ENCODE measurements around the gene ARHGAP6. TPM values are rescaled to one million over a fixed set of nuclear protein-coding genes. Genes with fewer than 3 reads are reported as not detected.
A peak's percentile ranks its signal among the peaks of the same experiment; 100 is the strongest.

ARHGAP6 gene, protein sequence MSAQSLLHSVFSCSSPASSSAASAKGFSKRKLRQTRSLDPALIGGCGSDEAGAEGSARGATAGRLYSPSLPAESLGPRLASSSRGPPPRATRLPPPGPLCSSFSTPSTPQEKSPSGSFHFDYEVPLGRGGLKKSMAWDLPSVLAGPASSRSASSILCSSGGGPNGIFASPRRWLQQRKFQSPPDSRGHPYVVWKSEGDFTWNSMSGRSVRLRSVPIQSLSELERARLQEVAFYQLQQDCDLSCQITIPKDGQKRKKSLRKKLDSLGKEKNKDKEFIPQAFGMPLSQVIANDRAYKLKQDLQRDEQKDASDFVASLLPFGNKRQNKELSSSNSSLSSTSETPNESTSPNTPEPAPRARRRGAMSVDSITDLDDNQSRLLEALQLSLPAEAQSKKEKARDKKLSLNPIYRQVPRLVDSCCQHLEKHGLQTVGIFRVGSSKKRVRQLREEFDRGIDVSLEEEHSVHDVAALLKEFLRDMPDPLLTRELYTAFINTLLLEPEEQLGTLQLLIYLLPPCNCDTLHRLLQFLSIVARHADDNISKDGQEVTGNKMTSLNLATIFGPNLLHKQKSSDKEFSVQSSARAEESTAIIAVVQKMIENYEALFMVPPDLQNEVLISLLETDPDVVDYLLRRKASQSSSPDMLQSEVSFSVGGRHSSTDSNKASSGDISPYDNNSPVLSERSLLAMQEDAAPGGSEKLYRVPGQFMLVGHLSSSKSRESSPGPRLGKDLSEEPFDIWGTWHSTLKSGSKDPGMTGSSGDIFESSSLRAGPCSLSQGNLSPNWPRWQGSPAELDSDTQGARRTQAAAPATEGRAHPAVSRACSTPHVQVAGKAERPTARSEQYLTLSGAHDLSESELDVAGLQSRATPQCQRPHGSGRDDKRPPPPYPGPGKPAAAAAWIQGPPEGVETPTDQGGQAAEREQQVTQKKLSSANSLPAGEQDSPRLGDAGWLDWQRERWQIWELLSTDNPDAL (N-terminal part only)
- 0.04 TPM in 1 of 2 replicates, not detected in the other for polyA plus RNA-seq (2011; rRNA removed)
- 0.01 and 0.03 TPM in 2 replicates for polyA plus RNA-seq (2012; cell fraction: cytosol; rRNA removed)
- 0.10 TPM in 1 of 2 replicates, not detected in the other for polyA plus RNA-seq (2012; cell fraction: nucleus; rRNA removed)
- not detected in 3 replicates for polyA plus RNA-seq (2017; fragmentation: RNase III; extraction: RNeasy Plus Mini Kit Qiagen cat#74134 plus additional on column Dnase treatment)
- polyA minus RNA-seq (2011; rRNA and poly(A)+ RNA removed) = not detected in 2 replicates

DNA sequence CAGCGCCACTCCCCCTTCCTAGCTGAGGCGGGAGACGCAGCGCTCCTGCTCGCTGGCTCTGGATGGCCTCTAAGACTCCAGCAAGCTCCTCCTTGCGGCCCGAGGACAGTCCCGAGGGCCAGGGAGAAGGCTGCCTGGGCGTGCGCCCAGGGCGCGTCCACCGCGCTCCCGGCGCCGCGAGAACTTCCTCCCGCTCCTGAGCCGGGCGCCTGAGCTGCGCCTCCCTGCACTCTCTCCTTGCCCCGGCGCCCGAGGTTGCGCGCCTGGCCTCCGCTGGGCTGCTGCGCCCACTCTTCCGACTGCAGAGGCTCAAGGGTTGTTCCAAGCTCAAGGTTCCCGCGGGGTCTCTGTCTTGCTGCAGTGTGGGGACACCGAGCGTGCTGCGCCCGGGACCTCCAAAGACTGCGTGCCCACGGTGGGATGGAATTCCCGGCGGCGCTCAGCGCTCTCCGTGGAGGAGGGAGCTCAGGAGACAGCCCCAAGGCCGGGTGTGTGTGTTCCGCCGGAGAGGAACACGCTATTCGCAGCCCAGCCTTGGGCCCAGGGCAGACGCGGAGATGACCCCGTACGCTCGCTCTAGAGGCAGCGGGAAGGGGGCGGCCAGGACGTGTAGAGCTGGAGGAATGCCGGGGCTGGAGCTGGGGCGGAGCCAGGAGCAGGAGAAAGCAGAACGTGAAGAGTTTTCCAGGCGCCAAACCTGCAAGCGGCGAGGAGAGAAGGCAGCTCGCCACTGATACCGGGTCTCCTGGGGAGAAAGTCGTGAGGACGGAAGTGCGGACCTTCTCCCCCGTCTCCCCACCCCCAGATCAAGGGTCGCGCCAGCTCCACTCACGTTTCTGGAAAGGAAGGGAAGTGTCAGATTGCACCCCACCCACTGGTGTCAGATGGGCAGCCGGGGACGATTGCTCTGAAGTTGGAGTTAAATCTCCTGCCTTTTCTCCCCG lies at the start of gene ARHGAP6:
TSS of gene ARHGAP6 (minus strand) at position 753 of the 944 bp plus-strand sequence. CDS start 1,092 bp downstream, outside the sequence.
- H3K27ac ChIP-seq = no peak within 1 kb of the TSS
- H3K4me3 ChIP-seq = peak within 1 kb of the TSS; percentile 25; the same call in 1 of the 3 replicates
- ChIA-PET CTCF (interaction anchor here (1.0 kb wide), 1 partner anchor 8 kb away, joined by 5 read pairs; no protein-coding TSS in a partner anchor), POLR2A (no interaction called here)
- no peaks in the 10 kb centered on the region for H3K9me3 ChIP-seq
- 3% methylated on average over 27 of the region's 74 CpGs for WGBS (ENCODE audit: missing lambda C conversion rate)
- no peaks in the 10 kb centered on the region for H3K4me1 ChIP-seq
- ATAC-seq (peak; percentile 78 to 88), FAIRE-seq (no peak), DNase-seq (ENCODE audit: low read depth in 1 of 2, low spot score in 1 of 2) (peak in 1 of 2 experiments; percentile 30)
- peak within 1 kb of the TSS; percentile 62 for H3K4me2 ChIP-seq
- TF ChIP-seq, protein P1, sequence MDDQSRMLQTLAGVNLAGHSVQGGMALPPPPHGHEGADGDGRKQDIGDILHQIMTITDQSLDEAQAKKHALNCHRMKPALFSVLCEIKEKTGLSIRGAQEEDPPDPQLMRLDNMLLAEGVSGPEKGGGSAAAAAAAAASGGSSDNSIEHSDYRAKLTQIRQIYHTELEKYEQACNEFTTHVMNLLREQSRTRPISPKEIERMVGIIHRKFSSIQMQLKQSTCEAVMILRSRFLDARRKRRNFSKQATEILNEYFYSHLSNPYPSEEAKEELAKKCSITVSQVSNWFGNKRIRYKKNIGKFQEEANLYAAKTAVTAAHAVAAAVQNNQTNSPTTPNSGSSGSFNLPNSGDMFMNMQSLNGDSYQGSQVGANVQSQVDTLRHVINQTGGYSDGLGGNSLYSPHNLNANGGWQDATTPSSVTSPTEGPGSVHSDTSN (IDR thresholded peaks at IDR 0.05) = no peak
- TF ChIP-seq, protein P2, sequence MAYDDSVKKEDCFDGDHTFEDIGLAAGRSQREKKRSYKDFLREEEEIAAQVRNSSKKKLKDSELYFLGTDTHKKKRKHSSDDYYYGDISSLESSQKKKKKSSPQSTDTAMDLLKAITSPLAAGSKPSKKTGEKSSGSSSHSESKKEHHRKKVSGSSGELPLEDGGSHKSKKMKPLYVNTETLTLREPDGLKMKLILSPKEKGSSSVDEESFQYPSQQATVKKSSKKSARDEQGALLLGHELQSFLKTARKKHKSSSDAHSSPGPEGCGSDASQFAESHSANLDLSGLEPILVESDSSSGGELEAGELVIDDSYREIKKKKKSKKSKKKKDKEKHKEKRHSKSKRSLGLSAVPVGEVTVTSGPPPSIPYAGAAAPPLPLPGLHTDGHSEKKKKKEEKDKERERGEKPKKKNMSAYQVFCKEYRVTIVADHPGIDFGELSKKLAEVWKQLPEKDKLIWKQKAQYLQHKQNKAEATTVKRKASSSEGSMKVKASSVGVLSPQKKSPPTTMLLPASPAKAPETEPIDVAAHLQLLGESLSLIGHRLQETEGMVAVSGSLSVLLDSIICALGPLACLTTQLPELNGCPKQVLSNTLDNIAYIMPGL (CRISPR knock-in tag; IDR thresholded peaks at IDR 0.05; ENCODE audit: borderline replicate concordance) = no peak
- TF ChIP-seq, protein P3, sequence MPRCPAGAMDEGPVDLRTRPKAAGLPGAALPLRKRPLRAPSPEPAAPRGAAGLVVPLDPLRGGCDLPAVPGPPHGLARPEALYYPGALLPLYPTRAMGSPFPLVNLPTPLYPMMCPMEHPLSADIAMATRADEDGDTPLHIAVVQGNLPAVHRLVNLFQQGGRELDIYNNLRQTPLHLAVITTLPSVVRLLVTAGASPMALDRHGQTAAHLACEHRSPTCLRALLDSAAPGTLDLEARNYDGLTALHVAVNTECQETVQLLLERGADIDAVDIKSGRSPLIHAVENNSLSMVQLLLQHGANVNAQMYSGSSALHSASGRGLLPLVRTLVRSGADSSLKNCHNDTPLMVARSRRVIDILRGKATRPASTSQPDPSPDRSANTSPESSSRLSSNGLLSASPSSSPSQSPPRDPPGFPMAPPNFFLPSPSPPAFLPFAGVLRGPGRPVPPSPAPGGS (IDR thresholded peaks at IDR 0.05) = no peak
- TF ChIP-seq, protein P4, sequence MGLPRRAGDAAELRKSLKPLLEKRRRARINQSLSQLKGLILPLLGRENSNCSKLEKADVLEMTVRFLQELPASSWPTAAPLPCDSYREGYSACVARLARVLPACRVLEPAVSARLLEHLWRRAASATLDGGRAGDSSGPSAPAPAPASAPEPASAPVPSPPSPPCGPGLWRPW (IDR thresholded peaks at IDR 0.05) = no peak
- no peak for TF ChIP-seq KDM5A (IDR thresholded peaks at IDR 0.05)
- TF ChIP-seq HDAC2 (IDR thresholded peaks at IDR 0.05) = no peak
- TF ChIP-seq, protein P5, sequence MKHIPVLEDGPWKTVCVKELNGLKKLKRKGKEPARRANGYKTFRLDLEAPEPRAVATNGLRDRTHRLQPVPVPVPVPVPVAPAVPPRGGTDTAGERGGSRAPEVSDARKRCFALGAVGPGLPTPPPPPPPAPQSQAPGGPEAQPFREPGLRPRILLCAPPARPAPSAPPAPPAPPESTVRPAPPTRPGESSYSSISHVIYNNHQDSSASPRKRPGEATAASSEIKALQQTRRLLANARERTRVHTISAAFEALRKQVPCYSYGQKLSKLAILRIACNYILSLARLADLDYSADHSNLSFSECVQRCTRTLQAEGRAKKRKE (CRISPR knock-in tag; IDR thresholded peaks at IDR 0.05; ENCODE audit: low read depth) = no peak
- no peak for TF ChIP-seq ESRRA (IDR thresholded peaks at IDR 0.05; ENCODE audit: borderline replicate concordance, low read length)
- TF ChIP-seq POLR2AphosphoS2 (conservative IDR thresholded peaks at IDR 0.05; ENCODE audit: low read length) = no peak
- TF ChIP-seq, protein P6, sequence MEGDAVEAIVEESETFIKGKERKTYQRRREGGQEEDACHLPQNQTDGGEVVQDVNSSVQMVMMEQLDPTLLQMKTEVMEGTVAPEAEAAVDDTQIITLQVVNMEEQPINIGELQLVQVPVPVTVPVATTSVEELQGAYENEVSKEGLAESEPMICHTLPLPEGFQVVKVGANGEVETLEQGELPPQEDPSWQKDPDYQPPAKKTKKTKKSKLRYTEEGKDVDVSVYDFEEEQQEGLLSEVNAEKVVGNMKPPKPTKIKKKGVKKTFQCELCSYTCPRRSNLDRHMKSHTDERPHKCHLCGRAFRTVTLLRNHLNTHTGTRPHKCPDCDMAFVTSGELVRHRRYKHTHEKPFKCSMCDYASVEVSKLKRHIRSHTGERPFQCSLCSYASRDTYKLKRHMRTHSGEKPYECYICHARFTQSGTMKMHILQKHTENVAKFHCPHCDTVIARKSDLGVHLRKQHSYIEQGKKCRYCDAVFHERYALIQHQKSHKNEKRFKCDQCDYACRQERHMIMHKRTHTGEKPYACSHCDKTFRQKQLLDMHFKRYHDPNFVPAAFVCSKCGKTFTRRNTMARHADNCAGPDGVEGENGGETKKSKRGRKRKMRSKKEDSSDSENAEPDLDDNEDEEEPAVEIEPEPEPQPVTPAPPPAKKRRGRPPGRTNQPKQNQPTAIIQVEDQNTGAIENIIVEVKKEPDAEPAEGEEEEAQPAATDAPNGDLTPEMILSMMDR (IDR thresholded peaks at IDR 0.05) = no peak
- TF ChIP-seq JUN (IDR thresholded peaks at IDR 0.05) = no peak
- TF ChIP-seq CEBPB (IDR thresholded peaks at IDR 0.05) = no peak
- no peak for TF ChIP-seq HOXB13 (CRISPR knock-in tag; IDR thresholded peaks at IDR 0.05; ENCODE audit: low read depth)
- TF ChIP-seq RFX5 (IDR thresholded peaks at IDR 0.05) = no peak
- TF ChIP-seq BHLHE40 (IDR thresholded peaks at IDR 0.05; ENCODE audit: low read depth, low read length) = no peak
- TF ChIP-seq HEYL (CRISPR knock-in tag; IDR thresholded peaks at IDR 0.05) = no peak
- TF ChIP-seq POLR2A (IDR thresholded peaks at IDR 0.05; ENCODE audit: low read length) = no peak
- TF ChIP-seq FOSB (CRISPR knock-in tag; IDR thresholded peaks at IDR 0.05) = no peak
- TF ChIP-seq RAD21 (conservative IDR thresholded peaks at IDR 0.05 in 1 of 2, IDR thresholded peaks at IDR 0.05 in 1 of 2) = no peak
- no peak for TF ChIP-seq EHMT2 (IDR thresholded peaks at IDR 0.05; ENCODE audit: low read depth)

Data from A549 (cell line).